HG03060 (cell line): ENCODE measurements around the gene GNG8.

Source experiments
- ATAC-seq: cut with Tn5 transposase; IDR thresholded peaks from one replicate; pipeline ENCODE4 v1.9.1; 2021; ENCODE audit warnings: low read depth, moderate number of reproducible peaks; ENCODE audit not compliant: unreplicated experiment

The GNG8 gene

DNA sequence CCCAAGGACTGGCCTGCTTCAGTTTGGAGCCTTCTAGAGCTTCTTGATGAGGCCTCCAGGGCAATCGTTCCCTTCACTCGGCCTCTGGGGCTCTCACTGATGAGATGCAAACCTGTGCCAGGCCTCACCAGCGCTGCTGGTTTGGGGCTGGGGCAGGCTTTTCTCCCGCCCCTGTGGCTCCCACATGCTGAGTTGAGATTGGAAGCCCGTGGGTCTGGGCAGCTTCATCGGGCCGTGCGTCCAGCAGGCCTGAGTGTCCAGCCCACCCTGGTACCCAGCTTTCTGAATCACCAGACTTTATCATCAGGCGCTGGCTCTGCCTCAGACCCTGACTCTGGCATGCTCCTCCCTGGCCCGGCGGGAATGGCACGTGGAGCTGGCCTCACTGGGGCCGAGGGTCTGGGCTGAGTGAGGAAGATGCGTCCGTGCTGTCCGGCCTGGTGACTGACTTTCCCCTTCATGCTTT lies 30.6 kb downstream of the GNG8 start:
- no peak for ATAC-seq

DNA sequence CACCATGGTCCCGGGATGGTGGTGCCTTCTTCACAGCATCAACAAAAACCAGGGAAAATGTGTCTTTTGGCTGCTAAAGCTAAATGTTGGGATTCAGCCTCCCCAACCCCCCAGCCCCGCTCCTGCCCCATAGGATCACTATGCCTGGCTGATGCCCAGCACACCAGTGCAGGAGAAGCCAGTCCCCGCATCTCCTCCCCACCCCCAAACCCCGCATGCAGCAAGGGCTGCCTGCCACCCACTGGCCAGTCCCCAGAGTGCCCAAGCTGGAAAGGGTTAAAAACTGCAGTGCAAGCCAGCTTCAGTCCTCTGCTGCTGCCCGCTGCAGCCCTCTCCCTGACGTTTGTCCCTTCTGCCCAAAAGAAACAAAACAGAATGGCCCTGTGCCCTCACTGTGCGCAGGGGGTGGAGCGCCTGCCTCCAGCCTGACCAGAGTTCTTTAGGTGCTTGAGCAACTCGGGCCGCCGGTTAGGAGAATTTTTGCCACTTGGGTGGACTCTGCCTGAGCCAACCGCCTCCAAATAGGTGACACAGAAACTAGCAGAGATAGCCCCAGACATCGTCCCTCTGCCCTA lies 31.1 kb downstream of the GNG8 start:
- ATAC-seq: no peak

DNA sequence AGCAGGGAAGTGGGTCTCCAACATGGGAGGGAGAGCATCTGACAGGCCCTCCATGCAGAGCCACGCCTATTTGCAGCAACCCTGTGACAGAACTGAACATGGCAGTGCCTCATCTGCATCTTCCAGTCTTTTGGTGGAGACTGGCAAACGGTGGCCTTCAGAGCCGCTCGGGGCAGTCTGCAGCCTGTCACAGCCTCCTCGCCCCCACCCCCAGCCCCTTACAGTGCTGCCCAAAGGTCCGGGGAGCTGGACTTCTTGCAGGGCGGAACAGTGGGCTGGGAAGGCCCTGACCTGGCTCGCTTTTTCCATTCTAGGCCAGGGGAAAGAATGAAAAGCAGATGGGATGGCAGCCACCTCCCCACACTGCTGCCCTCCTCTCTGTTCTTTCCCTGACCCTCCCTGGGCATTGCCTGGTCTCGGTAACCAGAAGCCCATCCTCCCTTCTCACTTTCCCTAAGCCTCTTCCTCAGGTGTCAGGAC lies 32.2 kb downstream of the GNG8 start:
- ATAC-seq: no peak

DNA sequence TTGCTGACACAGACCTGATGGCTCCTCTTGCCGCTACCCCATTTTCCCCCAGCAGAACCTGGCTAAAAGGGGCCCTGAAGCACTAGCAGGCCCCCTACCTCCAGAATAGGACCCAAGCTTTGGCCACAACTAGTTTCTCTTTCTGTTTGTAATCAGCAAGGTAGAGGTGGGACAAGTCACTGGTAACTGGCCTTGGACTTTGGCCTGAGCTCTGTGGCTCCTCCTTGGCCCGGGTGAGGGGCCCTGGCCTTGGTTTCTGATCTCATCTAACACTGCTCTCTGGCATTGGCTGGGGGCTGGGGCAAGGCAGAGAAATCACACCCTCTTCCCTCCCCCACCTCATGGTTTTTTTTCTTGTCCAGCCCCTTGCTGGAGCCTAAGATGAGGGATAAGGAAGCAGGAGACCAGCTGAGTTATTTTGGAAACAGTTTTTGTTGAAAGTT lies 32.8 kb downstream of the GNG8 start:
- no peak for ATAC-seq

DNA sequence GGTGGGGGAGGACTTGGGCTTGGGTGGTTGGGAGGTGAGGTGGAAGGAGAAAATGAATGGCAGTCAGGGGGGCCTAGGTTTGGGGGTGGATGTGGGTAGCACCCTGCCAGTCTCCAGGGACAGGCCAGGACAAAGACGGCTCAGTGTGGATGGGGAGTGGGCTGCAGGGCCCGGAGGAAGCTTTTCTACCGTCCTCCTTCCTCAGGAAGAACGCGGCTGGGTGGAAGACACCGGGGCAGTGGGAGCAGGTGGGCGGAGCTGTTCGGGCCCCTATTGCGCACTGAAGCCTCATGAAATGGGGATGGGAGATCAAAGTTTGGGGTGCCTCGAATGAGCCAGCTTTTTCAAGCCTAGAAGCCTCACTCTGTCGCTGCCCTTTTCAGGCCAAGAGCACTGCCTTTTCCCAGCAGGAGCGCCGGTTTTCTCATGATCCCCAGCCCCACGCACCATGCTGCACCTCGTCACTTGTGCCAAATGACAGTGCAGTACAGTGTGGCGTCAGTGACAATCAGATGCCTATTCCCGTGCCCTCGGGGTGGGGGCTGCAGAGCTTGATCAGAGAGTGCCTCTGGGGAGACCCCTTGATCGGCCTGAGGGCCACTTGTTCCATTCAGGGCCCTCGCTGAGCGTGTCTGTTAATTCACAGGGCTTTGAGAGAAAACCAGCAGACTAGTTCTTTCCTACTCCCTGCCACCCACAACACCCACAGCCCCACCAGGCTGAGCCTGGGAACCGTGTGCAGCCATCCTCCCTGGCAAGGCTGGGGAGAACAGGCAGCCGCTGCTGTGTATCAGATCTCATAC lies 33.4 kb downstream of the GNG8 start:
- ATAC-seq: no peak

DNA sequence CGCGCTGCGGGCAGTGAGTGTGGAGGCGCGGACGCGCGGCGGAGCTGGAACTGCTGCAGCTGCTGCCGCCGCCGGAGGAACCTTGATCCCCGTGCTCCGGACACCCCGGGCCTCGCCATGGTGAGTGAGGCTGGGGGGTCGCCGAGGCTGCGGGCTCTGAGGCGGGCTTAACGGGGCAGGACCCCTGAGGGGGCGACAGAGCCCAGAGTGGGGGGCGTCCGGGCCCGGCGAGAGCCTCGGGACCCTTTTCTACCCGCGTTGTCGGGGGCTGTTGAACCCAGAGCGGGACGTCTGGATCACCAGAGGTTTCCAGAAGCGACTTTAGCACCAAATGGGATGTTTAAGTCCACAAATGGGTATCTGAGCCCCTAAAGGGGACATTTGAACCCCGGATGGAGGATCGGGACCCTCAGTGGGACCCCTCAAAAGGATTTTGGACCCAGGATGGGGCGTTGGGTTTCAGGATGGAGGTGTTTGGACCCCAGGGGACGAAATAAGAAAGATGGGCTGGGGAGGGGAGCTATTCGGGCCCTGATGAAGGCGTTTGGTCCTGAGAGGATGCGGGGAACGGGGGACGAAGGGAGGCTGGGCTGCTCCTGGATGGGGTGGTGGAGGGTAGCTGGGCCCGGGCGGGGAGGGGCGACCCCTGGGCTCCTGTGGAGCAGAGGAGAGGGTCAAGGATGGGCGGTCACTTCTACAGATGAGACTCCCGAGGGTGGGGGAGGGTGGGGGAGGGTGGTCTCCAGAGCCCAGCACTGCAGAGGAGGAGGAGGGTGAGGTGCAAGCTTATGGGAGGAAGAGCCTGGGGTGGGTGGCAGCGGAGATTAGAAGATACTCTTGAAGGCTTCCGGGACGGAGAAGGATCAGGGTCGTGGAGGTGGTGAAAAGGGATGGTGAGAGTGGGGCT lies 34.4 kb downstream of the GNG8 start, which contains the start of gene CALM3:
Gene CALM3, plus strand, starts transcription at position 13 of the 907 bp plus-strand sequence. Its CDS starts 105 bp downstream, at position 118.
- ATAC-seq: no peak

DNA sequence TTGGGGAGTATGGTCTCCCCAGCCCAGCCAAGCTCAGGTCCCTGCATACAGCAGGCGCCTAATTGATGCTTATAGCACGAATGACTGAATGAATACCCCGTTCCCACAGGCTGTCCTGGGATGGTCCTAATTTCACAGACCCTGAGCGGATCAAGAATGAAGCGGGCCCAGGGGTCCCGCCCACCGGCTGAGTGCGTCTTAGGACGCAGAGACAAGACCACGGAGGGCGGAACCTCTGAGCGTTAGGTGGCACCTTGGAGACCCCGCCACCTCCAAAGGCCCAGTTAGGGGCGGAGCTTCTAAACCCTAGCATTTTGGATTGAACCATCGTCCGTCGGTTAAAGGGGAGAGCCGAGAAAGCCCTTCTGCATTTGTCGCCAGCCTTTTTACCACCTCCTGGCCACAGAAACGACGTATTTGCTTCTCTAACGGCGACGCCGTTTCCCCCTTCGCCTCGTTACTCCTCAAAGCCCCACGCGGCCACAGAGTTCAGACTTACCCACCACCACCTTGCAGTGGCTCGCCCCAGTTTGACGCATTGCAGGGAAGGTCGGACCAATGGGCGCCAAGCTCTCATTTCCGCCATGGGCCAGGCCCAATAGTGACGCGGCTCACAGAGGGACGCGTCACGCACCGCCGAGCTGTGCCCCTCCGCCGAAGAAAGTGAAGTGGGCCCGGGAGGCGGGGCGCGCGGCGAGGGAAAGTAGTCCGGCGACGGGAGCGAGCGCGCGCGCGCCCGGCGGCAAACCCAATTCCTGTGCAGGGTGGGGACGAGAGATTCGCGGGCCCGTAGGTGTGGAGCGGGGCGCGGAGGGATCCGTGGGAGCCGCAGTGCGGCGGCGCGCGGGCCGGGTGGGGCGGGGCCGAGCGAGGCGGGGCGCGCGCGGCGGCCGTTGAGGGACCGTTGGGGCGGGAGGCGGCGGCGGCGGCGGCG lies 35.4 kb downstream of the GNG8 start:
- peak; percentile 51 for ATAC-seq

DNA sequence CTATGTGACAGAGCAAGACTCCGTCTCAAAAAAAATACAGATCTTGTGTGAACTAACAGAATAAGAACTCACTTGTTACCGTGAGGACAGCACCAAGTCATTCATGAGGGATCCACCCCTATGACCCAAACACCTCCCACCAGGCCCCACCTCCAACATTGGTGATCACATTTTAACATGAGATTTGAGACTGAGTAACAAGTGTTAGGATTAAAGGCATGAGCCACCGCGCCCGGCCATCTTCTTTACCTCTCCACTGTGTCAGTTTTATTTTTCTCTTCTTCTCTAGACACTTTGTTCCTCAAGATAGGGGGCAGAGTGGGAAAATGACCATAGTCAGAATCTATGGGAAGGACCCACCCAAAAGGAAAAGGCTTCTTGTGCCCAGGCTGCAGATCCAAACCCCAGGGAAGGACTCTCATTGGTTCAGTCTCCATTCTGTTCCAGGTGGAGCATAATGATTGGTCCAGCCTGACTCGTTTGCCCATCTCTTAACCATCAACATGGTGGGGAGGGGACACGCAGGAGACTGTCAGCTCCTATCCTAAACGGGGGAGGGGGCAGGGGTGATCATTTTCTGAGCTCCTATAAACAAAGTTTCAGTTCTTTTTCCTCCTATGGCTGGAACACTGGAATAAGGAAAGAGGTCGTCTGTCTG lies 36.2 kb downstream of the GNG8 start:
- no peak for ATAC-seq

DNA sequence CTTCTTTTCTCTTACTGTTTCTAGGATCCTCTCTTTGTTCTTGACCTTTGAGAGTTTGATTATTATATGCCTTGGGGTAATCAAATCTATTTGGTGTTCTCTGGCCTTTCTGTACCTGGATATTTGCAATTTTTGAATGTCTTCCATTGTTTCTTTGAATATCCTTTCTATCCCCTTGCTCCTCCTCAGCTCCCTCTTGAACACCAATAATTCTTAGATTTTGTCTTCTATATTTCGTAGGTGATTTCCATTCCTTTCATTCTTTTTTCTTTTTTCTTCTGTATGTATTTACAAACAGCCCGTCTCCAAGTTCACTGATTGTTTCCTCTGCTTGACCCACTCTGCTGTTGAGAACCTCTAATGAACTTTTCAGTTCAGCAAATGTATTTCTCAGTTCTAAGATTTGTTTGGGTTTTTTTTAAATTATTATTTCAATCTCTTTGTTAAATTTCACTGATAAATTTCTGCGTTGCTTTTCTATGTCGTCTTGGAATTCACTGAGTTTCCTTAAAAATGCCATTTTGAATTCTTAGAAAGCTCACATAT lies 37.6 kb downstream of the GNG8 start:
- no peak for ATAC-seq

DNA sequence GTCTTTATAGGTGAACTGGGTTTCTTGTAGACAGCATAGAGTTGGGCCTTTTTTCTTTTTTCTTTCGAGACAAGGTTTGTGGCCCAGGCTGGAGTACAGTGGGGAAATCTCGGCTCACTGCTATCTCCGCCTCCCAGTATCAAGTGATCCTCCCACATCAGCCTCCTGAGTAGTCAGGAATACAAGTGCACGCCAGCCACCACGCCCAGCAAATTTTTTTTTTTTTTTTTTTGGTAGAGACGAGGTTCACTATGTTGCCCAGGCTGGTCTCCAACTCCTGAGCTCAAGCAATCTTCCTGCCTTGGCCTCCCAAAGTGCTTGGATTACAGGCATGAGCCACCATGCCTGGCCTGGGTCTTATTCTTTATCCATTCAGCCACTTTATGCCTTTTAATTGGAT lies 40.0 kb downstream of the GNG8 start:
- no peak for ATAC-seq

DNA sequence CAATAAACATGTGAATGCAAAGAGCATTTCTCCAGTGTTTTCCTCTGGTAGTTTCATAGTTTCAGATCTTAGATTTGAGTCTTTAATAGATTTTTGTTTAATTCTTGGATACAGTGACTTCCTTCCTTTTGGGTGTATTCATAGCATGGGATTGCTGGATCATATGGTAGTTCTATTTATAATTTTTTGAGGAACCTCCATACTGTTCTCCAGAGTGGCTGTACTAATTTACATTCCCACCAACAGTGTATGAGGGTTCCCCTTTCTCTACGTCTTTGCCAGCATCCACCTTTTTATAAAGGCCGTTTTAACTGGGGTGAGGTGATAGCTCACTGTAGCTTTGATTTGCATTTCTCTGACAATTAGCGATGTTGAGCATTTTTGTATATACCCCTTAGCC lies 44.1 kb downstream of the GNG8 start:
- no peak for ATAC-seq

DNA sequence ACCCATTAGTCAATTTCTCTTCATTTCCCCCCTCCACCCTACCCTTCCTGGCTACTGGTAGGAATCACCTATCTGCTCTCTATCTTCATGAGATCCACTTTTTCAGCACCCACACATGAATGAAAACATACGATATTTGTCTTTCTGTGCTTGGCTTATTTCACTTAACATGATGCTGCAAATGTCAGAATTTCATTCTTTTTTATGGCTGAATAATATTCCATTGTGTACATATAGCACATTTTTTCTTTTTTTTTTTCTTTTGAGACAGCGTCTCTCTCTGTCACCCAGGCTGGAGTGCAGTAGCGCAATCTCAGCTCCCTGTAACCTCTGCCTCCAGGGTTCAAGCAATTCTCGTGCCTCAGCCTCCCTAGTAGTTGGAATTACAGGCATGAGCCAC lies 44.7 kb downstream of the GNG8 start:
- ATAC-seq: no peak

DNA sequence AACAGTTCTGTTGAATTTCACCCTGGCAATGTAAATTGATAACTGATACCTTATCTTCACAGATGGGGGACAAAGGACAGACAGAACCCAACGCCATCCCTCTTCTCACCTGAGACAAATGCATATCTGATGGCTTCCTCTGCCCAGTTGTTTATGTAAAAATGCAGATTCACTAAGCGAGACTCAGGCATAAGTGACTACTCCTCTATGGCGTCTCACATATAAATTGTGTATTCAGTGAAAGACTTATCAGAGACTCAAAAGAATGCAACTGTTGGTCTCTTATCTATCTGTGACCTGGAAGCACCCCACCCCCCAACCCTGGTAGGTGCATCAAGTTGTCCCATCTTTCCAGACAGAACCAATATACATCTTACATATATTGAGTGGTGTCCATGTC lies 48.1 kb downstream of the GNG8 start:
- ATAC-seq: no peak

DNA sequence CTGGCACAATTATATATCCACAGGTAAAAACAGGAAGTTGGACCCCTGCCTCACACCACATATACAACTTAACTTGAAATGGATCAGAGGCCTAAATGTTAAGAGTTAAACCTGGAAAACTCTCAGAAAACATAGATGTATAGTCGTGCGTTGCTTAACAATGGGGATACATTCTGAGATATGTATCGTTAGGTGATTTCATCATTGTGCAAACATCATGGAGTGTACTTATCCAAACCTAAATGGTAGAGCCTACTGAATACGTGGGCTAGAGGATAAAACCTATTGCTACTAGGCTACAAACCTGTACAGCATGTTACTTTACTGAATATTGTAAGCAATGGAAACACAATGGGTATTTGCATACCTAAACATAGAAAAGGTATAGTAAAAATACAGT lies 49.7 kb downstream of the GNG8 start:
- no peak for ATAC-seq

DNA sequence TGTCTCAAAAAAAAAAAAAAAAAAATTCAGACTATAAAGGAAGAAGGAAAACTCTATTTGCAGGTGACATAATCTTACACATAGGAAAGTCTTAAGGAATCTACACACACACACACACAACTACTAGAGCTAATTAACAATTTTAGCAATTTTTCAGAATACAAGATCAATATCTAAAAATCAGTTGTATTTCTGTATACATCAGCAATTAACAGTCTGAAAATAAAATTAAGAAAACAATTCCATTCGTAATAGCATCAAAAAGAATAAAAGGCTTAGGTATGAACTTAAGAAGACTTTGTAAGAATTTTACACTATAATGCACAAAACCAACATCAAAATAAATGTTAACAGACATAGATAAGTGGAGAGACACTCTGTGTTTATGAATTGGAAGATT lies 50.5 kb downstream of the GNG8 start:
- ATAC-seq: no peak
